Testis (tissue), 3 donors: Measurements from ENCODE around the gene MAGI2. TPM values are rescaled to one million over a fixed set of nuclear protein-coding genes. Genes with fewer than 3 reads are reported as not detected.
"Not testable (repeated sequence)": the region's sequence is repeated elsewhere in the genome, so short reads cannot be mapped to it uniquely, and the experiment has no call there.

ENCODE experiments used
- DNase-seq: peaks from one replicate; pipeline ENCODE4 v3.0.0-alpha.2; 2019
- H3K27ac ChIP-seq, 2 donors: fragments of 200-600 bp; sonication (generic); one replicate each; pipeline ENCODE4 v1.5.1; 2019
- H3K27me3 ChIP-seq: fragments of 200-600 bp; sonication (generic); one replicate; pipeline ENCODE4 v1.5.1; 2019
- H3K36me3 ChIP-seq: fragments of 200-600 bp; sonication (generic); one replicate; pipeline ENCODE4 v1.5.1; 2017; ENCODE audit warnings: low read depth; ENCODE audit errors: missing control alignments
- H3K4me1 ChIP-seq: fragments of 200-600 bp; sonication (generic); one replicate; pipeline ENCODE4 v1.5.1; 2019
- H3K4me3 ChIP-seq, 2 donors: fragments of 200-600 bp; sonication (generic); one replicate each; pipeline ENCODE4 v1.5.1; 2017 to 2019
- H3K9me3 ChIP-seq: fragments of 200-600 bp; sonication (generic); one replicate; pipeline ENCODE4 v1.5.1; 2017
- POLR2A ChIP-seq: fragments of 450-650 bp; IDR thresholded peaks from one replicate; pipeline ENCODE4 v1.6.1; 2017; ENCODE audit warnings: antibody characterized with exemption, mild to moderate bottlenecking, moderate library complexity
- whole genome bisulfite sequencing, 2 donors: methylation state at CpG; one replicate each; pipeline ENCODE4 v1.1.5; 2018; 5-methylcytosine and 5-hydroxymethylcytosine counted together
- intact Hi-C: fragments of 100-400 bp; cut with DNase I; formaldehyde crosslinking; loops from one replicate; pipeline ENCODE4 v1.15.1; 2023; ENCODE audit warnings: low total_unique reads
- polyA plus RNA-seq: library from polyadenylated mRNA; stranded (reverse); fragments of 350-450 nt; fragmentation: Illumina TruSeq; extraction: RNeasy Lipid Tissue Mini Kit (QIAGEN cat#74804); gene quantifications from one replicate; pipeline ENCODE4 v1.2.3, GENCODE V29; 2014; ENCODE audit warnings: low read depth, low replicate concordance; ENCODE audit not compliant: insufficient read depth
- total RNA-seq, 2 donors: library from RNA; depleted of rRNA; stranded (reverse); fragments of >200 nt; gene quantifications; one replicate each; pipeline ENCODE4 v1.2.3, GENCODE V29; 2016
- TF ChIP-seq, protein P1 (sequence below), 3 experiments: fragments of 450-650 bp in 2 of 3; fragments of 200-600 bp in 1 of 3; sonication (generic) in 1 of 3; IDR thresholded peaks; one replicate each; pipeline ENCODE4 v1.5.1; 2016 to 2019; ENCODE audit warnings: antibody characterized with exemption in 3 of 3, mild to moderate bottlenecking in 2 of 3, moderate library complexity in 1 of 3

The MAGI2 gene
- total and polyA plus RNA-seq, 3 donors from 2014 or later = 11.2 to 13.1 (median 12.4) TPM

DNA sequence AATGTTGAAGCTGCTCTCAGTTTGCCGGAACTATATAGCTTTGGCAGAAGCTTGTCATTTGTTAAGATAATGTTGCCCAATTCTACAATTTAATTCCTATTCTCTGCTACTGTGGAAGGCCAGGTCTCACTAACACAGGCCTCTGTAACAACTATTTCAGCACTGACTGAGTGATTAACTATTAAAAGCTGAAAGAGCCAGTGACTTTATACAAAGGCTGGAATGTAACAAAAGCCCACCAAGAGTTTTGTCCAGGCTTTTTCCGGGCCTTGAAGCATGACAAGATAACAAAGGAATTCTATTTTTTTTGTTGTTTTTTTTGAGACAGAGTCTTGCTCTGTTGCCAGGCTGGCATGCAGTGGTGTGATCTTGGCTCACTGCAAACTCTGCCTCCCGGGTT, 859.3 kb downstream of the MAGI2 start:
- peak overlapping the region in 1 of 2 donors; percentile 58 for H3K27ac ChIP-seq
- TF ChIP-seq, protein P1, sequence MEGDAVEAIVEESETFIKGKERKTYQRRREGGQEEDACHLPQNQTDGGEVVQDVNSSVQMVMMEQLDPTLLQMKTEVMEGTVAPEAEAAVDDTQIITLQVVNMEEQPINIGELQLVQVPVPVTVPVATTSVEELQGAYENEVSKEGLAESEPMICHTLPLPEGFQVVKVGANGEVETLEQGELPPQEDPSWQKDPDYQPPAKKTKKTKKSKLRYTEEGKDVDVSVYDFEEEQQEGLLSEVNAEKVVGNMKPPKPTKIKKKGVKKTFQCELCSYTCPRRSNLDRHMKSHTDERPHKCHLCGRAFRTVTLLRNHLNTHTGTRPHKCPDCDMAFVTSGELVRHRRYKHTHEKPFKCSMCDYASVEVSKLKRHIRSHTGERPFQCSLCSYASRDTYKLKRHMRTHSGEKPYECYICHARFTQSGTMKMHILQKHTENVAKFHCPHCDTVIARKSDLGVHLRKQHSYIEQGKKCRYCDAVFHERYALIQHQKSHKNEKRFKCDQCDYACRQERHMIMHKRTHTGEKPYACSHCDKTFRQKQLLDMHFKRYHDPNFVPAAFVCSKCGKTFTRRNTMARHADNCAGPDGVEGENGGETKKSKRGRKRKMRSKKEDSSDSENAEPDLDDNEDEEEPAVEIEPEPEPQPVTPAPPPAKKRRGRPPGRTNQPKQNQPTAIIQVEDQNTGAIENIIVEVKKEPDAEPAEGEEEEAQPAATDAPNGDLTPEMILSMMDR (IDR thresholded peaks at IDR 0.05) = no peak
- no peak for TF ChIP-seq POLR2A
- no peak overlapping the region for H3K4me3 ChIP-seq
- no peaks in the 10 kb centered on the region for H3K9me3 ChIP-seq
- WGBS, 2 donors = 44 to 52% methylated on average over 3 of the region's 3 CpGs
- no peaks in the 10 kb centered on the region for H3K4me1 ChIP-seq
- no peak for DNase-seq
- H3K36me3 ChIP-seq = no peaks in the 10 kb centered on the region
- H3K27me3 ChIP-seq = no peaks in the 10 kb centered on the region
- intact Hi-C loops = no loop called here

GRCh38 chr7:78588393-78588792, 865.1 kb downstream of the MAGI2 start:
- TF ChIP-seq, protein P1 (IDR thresholded peaks at IDR 0.05) = no peak
- no peak for TF ChIP-seq POLR2A
- WGBS, 2 donors = 45 to 60% methylated on average over 1 of the region's 1 CpG
- Histone ChIP-seq H3K36me3 (no peaks in the 10 kb centered on the region), H3K4me1 (no peaks in the 10 kb centered on the region), H3K9me3 (no peaks in the 10 kb centered on the region), H3K27ac (no peak overlapping the region), H3K27me3 (no peaks in the 10 kb centered on the region), H3K4me3 (no peak overlapping the region)
- no peak for DNase-seq
- intact Hi-C loops = no loop called here

DNA sequence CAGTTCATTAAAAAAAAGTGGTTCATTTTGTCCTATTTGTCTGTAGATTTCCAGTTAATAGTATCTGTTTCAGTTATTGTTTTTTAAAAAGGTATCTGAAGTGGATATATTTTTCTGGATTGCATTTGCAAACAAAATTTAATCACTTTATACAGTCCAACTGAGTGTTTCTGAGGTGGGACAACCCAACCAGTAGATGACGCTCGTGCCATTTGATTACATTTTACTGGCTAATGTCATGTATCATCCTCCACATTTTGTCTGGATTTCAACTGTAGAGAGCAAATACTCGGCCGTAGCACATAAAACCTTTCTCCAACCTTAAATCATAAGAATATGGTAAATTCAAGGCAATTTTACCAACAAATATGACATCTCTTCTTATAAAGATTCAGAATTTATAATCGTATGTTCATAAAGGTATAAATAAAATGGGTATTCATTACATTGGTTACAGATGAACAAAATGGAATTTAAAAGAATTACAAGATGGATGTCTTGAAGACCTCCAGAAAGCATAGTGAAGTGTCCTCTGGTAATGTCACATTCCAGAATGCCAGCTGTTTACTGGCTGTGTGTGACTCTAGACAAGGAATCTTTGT, 865.9 kb downstream of the MAGI2 start:
- Histone ChIP-seq H3K27me3 (no peaks in the 10 kb centered on the region), H3K4me3 (no peak overlapping the region), H3K27ac (no peak overlapping the region), H3K9me3 (no peaks in the 10 kb centered on the region), H3K36me3 (no peaks in the 10 kb centered on the region), H3K4me1 (no peaks in the 10 kb centered on the region)
- TF ChIP-seq, protein P1 (IDR thresholded peaks at IDR 0.05) = no peak
- TF ChIP-seq POLR2A = no peak
- WGBS, 2 donors = 84 to 89% methylated on average over 5 of the region's 5 CpGs
- no peak for DNase-seq
- intact Hi-C loops = no loop called here

DNA sequence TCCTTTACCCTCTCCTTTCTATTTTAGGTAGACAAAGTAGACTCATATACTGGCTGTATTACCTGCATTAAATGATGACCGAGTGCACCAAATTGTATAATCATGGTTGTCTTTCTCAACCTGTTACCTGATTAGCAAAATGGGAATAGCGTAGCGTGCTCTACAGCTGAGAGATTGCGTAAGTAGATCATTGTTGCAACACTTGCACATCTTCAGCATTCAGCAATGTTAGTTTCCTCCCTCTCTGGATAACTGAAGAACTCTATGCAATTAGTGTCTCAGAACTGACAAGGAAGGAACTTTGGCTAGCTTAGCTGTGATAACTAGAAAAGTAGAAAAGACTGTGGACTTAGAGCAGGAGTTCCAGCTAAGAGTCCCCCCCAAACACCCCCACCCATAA, 867.5 kb downstream of the MAGI2 start:
- H3K4me1 ChIP-seq = no peaks in the 10 kb centered on the region
- WGBS, 2 donors = 95 to 97% methylated on average over 4 of the region's 4 CpGs
- no peak for DNase-seq
- TF ChIP-seq, protein P1 (IDR thresholded peaks at IDR 0.05) = no peak
- no peak for TF ChIP-seq POLR2A
- intact Hi-C loops = no loop called here
- H3K27ac ChIP-seq = no peak overlapping the region
- no peak overlapping the region for H3K4me3 ChIP-seq
- H3K36me3 ChIP-seq = no peaks in the 10 kb centered on the region
- H3K27me3 ChIP-seq = no peaks in the 10 kb centered on the region
- no peaks in the 10 kb centered on the region for H3K9me3 ChIP-seq

DNA sequence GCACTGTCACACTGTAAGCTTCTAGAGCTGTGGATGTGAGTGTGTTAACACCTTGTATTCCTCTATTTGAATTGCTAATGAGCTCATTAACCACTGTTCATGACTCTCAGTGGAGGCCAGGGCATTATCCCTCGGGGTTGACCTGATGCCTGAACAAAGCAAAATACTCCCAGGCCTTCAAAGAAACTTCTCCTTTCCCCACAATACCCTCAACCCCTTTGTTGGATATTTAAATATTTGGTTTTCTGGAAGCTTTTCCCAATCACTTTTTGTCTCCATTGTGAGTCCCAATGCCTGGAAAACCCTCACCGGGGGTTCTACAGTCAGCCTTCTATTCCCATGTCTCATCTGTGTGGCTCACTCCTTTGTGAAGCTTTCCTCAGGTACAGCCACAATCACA, 874.8 kb downstream of the MAGI2 start:
- WGBS, 2 donors = 51 to 55% methylated on average over 2 of the region's 2 CpGs
- TF ChIP-seq, protein P1 (IDR thresholded peaks at IDR 0.05) = no peak
- TF ChIP-seq POLR2A = no peak
- Histone ChIP-seq H3K36me3 (no peaks in the 10 kb centered on the region), H3K27ac (no peak overlapping the region), H3K9me3 (no peaks in the 10 kb centered on the region), H3K4me1 (no peaks in the 10 kb centered on the region), H3K4me3 (no peak overlapping the region), H3K27me3 (no peaks in the 10 kb centered on the region)
- no peak for DNase-seq
- intact Hi-C loops = no loop called here

DNA sequence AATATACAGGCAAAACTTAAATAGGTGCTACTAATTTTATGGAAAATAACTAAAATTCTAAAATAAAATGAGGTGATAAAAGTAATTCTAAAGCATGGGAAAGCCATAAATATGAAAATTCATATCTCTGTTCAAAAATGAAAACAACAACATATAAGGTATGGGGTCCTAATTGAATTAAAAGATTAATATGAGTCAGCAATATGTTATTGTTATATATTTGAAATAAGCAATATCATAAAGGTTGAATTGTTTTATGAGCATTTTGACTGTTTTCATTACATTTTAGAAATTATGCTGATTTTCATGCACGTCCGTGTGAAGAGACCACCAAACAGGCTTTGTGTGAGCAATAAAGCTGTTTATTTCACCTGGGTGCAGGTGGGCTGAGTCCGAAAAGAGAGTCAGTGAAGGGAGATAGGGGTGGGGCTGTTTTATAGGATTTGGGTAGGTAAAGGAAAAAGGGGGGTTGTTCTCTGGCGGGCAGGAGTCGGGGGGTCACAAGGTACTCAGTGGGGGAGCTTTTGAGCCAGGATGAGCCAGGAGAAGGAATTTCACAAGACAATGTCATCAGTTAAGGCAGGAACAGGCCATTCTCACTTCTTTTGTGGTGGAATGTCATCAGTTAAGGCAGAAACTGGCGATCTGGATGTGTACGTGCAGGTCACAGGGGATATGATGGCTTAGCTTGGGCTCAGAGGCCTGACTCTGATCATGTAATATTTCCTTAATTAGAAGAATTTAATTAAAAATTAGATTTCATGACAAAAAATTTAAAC, 876.1 kb downstream of the MAGI2 start:
- H3K27me3 ChIP-seq, DNase-seq, H3K36me3 ChIP-seq, H3K4me3 ChIP-seq, H3K9me3 ChIP-seq, H3K27ac ChIP-seq, H3K4me1 ChIP-seq, intact Hi-C loops: not testable (repeated sequence)
- WGBS, 2 donors = 86 to 89% methylated on average over 7 of the region's 7 CpGs
